ENCODE data around the gene RNASEL. TPM values are rescaled to one million over a fixed set of nuclear protein-coding genes. Genes with fewer than 3 reads are reported as not detected.

RNASEL gene
- total RNA-seq, 1 donor from 2014 or later = 3.6 TPM

DNA sequence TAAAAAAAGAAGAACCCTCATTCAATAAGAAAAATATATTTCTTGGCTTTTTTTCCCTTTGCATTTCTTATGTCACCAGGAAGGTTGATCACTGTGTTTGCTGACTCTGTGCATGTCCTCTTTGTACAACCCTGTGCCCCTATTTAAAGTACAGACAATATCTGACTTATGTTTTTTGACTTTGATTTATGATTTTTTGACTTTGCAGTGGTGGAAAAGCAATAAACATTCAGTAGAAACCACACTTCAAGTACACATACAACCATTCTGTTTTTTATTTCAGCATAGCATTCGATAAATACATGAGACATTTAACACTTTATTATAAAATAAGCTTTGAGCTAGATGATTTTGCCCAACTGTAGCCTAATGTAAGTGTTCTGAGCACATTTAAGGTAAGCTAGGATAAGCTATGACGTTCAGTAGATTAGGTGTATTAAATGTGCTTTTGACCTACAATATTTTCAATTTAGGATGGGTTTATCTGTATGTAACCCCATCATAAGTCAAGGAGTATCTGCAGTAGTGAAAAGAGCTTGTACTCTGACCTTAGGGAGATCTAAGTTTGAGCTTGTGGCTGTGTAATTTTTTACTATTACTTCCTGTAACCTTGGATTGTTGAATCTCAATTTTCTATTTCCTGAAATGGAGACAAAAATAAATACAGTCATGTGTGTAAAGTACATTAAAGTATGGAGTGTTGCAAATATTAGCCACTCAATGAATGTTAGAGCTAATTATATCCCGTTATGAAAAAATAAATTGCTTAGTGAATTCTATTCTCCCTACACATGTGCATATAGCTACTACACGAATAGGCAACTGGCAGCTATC, 1.2 kb downstream of the RNASEL start:
- no peaks in the 10 kb centered on the region for H3K9me3 Mint-ChIP-seq
- peaks cover 11% of the 10 kb centered on the region for H3K36me3 Mint-ChIP-seq (ENCODE audit: low read depth)
- no peak for DNase-seq (ENCODE audit: low spot score)
- intact Hi-C loops (cut with micrococcal nuclease) = no loop called here
- H3K4me3 Mint-ChIP-seq (ENCODE audit: low read depth) = peak overlapping the region; percentile 92
- peak overlapping the region; percentile 97 for H3K27ac Mint-ChIP-seq
- H3K4me1 Mint-ChIP-seq (ENCODE audit: low read depth) = peaks cover 30% of the 10 kb centered on the region
- no peaks in the 10 kb centered on the region for H3K27me3 Mint-ChIP-seq (ENCODE audit: low read depth)

DNA sequence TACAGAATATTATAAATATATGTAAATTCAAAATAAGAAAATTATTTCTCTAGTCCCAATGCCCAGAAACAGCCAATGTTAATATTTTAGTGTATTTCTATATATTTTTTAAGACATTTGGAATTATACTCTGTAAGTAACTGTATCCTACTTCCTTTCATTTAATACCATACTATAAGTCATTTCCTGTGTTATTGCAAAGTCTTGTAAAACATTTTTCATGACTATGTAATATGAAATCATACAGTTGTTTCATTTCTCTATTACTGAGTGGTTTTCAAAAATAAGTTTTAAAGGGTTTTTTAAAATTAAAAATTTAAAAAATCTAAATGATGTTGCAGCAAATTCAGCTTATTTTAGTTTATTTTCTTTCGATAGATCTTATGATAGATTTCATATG, 2.0 kb downstream of the RNASEL start:
- no peak overlapping the region for H3K27ac Mint-ChIP-seq
- peaks cover 15% of the 10 kb centered on the region for H3K36me3 Mint-ChIP-seq (ENCODE audit: low read depth)
- H3K27me3 Mint-ChIP-seq (ENCODE audit: low read depth) = no peaks in the 10 kb centered on the region
- no peak for DNase-seq (ENCODE audit: low spot score)
- H3K9me3 Mint-ChIP-seq = no peaks in the 10 kb centered on the region
- peaks cover 30% of the 10 kb centered on the region for H3K4me1 Mint-ChIP-seq (ENCODE audit: low read depth)
- intact Hi-C loops (cut with micrococcal nuclease) = no loop called here
- no peak overlapping the region for H3K4me3 Mint-ChIP-seq (ENCODE audit: low read depth)

DNA sequence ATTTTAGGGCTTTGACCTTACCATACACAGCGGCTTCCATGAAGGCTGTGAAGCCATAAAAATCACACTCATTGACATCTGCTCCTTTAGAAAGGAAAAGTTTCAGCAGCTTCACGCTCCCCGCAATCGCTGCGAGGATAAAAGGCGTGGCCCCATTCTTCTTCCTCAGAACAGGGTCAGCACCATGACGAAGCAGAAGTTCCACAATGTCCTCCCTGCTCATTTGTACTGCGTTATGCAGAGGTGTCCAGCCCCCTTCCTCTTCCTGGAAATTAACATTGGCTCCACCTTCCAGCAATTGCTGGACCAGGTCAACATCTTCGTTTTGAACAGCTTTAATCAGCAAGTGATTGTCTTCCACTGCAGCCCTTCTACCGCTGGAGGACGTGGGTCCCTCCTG, 2.7 kb downstream of the RNASEL start:
- H3K27ac Mint-ChIP-seq = no peak overlapping the region
- no peak overlapping the region for H3K4me3 Mint-ChIP-seq (ENCODE audit: low read depth)
- intact Hi-C loops (cut with micrococcal nuclease) = no loop called here
- no peaks in the 10 kb centered on the region for H3K27me3 Mint-ChIP-seq (ENCODE audit: low read depth)
- H3K9me3 Mint-ChIP-seq = no peaks in the 10 kb centered on the region
- peaks cover 20% of the 10 kb centered on the region for H3K36me3 Mint-ChIP-seq (ENCODE audit: low read depth)
- no peak for DNase-seq (ENCODE audit: low spot score)
- H3K4me1 Mint-ChIP-seq (ENCODE audit: low read depth) = peaks cover 30% of the 10 kb centered on the region

DNA sequence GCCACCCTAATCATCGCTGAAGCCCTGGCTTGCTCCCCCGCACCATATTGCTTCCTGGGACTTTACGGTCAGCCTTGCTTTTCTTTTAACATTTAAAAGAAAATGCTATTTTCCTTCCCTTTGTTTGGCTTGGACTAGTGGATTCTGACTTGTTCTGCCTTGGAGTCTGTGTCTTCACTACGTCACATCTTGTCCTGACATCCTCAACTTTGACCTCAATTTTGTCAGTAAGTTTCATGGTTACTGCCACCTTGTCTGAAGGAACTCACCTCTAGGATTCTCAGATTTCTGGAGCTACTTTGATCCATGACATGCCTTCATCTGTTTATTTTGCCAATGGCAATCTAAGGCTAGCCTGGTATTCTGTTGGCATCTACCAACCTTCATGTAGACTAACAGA, 4.3 kb downstream of the RNASEL start:
- intact Hi-C loops (cut with micrococcal nuclease) = no loop called here
- Mint-ChIP-seq H3K36me3 (ENCODE audit: low read depth) (peaks cover 34% of the 10 kb centered on the region), H3K4me3 (ENCODE audit: low read depth) (no peak overlapping the region), H3K27ac (no peak overlapping the region), H3K27me3 (ENCODE audit: low read depth) (no peaks in the 10 kb centered on the region), H3K9me3 (no peaks in the 10 kb centered on the region), H3K4me1 (ENCODE audit: low read depth) (peaks cover 26% of the 10 kb centered on the region)
- DNase-seq (ENCODE audit: low spot score) = no peak

DNA sequence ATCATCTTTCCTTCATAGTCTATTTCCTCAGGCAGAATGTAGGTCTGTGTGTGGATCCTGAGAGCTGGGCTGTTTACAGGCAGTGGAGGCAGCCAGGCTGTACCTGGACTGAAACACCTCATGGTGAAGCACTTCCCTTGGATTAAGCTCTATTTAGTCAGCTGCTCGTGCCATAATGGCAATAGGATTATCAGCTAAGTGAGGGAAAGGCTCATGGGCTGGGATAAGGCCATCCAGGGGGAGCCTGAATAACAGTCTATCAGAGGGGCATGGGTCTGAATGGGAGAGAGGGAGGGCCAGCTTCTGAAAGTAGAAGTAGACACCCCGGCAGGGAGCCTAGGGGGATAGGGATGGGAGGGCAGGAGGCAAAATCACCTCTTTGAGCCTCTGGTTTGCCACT, 8.3 kb downstream of the RNASEL start:
- intact Hi-C loops (cut with micrococcal nuclease) = no loop called here
- no peak for DNase-seq (ENCODE audit: low spot score)
- Mint-ChIP-seq H3K4me1 (ENCODE audit: low read depth) (peaks cover 11% of the 10 kb centered on the region), H3K4me3 (ENCODE audit: low read depth) (no peak overlapping the region), H3K36me3 (ENCODE audit: low read depth) (peaks cover 43% of the 10 kb centered on the region), H3K27me3 (ENCODE audit: low read depth) (no peaks in the 10 kb centered on the region), H3K9me3 (no peaks in the 10 kb centered on the region), H3K27ac (no peak overlapping the region)

DNA sequence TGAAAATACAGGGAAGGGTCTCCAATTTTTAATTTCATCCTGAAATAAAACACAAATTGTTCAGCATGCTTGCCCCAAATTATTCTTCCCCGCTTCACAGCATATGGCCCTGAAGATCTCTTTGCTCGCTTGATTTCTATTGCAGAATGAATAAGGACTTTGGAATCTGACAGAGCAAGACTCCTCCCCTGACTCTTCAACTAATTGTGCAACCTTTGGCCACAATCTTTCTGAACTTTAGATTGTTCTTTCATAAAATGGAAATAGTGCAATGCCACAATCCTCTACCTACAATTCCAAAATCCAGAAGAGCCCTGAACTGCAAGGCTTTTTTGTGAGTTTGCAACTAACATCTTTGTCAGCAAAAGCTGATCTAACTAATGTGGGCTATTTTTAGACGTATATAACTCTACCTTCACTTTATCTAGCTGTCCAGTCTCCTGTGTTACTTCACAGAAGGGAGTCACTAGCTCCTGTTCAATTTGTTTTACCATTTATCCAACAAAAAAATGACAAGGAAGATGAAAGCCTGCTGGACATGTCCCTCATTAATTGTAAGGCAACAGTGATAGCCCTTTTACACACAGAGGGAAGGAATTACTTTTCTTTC, 13.4 kb downstream of the RNASEL start:
- H3K4me3 Mint-ChIP-seq (ENCODE audit: low read depth) = no peak overlapping the region
- H3K27ac Mint-ChIP-seq = no peak overlapping the region
- no peaks in the 10 kb centered on the region for H3K27me3 Mint-ChIP-seq (ENCODE audit: low read depth)
- H3K9me3 Mint-ChIP-seq = no peaks in the 10 kb centered on the region
- peaks cover 29% of the 10 kb centered on the region for H3K36me3 Mint-ChIP-seq (ENCODE audit: low read depth)
- H3K4me1 Mint-ChIP-seq (ENCODE audit: low read depth) = no peaks in the 10 kb centered on the region
- no peak for DNase-seq (ENCODE audit: low spot score)
- intact Hi-C loops (cut with micrococcal nuclease) = no loop called here

DNA sequence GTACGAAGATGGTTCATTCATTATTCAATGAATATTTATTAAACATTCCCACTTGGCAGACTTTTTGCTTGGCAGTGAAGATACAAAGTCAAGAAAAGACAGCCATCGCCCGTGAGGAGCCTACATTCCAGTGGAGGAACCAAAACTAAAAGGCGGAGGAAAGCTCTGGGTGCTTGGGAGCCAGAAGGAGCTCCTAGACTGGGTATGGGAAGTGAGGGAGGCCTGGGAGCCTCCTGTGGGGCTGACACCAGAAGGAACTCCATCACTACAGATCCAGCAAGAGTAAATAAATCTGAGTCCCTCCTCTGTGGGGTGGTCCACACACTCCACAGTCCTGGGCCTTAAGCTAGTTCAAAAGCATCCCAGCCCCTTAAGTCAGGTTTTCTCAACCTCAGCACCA, 14.9 kb downstream of the RNASEL start:
- Mint-ChIP-seq H3K4me3 (ENCODE audit: low read depth) (no peak overlapping the region), H3K9me3 (no peaks in the 10 kb centered on the region), H3K27ac (no peak overlapping the region), H3K4me1 (ENCODE audit: low read depth) (no peaks in the 10 kb centered on the region), H3K36me3 (ENCODE audit: low read depth) (peaks cover 15% of the 10 kb centered on the region), H3K27me3 (ENCODE audit: low read depth) (no peaks in the 10 kb centered on the region)
- DNase-seq (ENCODE audit: low spot score) = no peak
- intact Hi-C loops (cut with micrococcal nuclease) = no loop called here

DNA sequence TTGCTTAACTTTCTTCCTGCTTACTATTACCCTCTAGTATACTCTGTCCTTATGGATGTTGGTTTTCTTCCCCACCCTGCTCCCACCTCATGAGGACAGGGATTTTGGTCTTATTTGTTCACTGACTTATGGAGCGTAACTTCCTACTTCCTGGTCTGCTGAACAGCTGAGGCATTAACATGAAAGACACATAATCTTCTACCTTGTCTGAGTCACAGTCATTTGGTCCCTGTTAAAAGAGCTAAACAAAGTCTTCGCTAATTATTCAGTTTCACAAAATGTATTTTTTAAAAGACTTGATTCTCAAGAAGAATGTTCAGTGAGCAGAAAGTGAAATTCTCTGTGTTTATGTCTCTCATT, 18.5 kb downstream of the RNASEL start:
- H3K4me3 Mint-ChIP-seq (ENCODE audit: low read depth) = no peak overlapping the region
- no peaks in the 10 kb centered on the region for H3K9me3 Mint-ChIP-seq
- peaks cover 2% of the 10 kb centered on the region for H3K27me3 Mint-ChIP-seq (ENCODE audit: low read depth)
- H3K4me1 Mint-ChIP-seq (ENCODE audit: low read depth) = no peaks in the 10 kb centered on the region
- peaks cover 3% of the 10 kb centered on the region for H3K36me3 Mint-ChIP-seq (ENCODE audit: low read depth)
- no peak for DNase-seq (ENCODE audit: low spot score)
- intact Hi-C loops (cut with micrococcal nuclease) = no loop called here
- no peak overlapping the region for H3K27ac Mint-ChIP-seq

DNA sequence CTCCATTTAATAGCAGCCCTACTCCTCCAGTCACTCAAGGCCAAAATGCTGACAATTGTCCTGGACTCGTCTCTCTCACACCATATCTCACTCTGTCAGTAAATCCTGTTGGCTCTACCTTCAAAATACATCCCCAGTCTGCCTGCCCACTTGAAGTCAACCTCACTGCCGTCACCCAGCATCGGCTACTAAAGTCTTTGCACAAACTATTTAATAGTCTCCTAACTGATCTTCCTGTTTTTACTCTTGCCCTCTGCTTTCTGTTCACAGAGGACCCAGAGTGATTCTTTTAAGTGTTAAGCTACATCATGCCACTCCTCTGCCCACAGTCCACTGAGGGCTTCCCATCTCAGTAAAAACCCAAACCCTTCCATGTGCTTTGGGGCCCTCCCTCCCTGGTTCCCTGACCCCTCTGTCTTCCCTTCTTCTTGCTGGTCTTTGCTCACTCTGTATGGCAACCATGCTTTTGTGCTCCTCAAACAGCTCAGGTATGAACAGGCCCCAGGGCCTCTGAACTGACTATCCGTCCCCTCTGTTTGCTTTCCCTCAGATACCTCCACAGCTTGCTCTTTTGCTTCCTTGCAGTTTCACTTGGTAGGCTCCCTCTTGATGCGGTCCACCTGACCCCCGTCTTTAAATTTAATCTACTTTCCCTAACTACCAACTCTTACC, 19.0 kb downstream of the RNASEL start:
- Mint-ChIP-seq H3K9me3 (no peaks in the 10 kb centered on the region), H3K27ac (no peak overlapping the region), H3K36me3 (ENCODE audit: low read depth) (no peaks in the 10 kb centered on the region), H3K4me1 (ENCODE audit: low read depth) (no peaks in the 10 kb centered on the region), H3K27me3 (ENCODE audit: low read depth) (peaks cover 6% of the 10 kb centered on the region), H3K4me3 (ENCODE audit: low read depth) (no peak overlapping the region)
- no peak for DNase-seq (ENCODE audit: low spot score)
- intact Hi-C loops (cut with micrococcal nuclease) = no loop called here

DNA sequence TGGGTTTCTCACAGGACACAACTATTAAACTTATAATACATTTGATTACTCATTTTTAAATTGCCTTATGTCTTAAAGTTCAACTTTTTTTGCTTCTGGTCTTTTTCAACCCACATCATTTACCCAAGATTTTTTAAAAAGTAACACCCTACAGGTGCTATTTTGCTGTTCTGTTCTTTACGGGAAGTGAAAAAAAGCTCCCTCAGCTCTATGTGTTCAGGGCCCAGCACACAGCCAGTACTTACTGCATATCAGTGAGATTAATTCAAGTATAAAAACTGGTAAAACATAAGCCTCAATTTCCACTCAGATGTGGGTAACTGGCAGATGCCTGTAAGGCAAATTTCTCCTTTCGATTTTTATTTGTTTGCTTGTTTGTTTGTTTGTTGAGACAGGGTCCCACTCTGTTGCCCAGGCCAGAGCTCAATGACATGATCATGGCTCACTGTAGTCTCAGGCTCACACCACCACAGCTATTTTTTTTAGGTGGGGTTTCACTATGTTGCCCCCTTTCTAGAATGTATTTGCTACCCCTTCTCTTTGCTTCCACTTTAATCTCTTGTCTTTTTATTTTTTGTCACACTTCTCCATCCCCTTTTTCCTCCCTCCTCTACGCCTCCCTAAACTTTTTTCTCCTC, 20.3 kb downstream of the RNASEL start:
- Mint-ChIP-seq H3K4me1 (ENCODE audit: low read depth) (no peaks in the 10 kb centered on the region), H3K4me3 (ENCODE audit: low read depth) (no peak overlapping the region), H3K9me3 (no peaks in the 10 kb centered on the region), H3K36me3 (ENCODE audit: low read depth) (no peaks in the 10 kb centered on the region), H3K27me3 (ENCODE audit: low read depth) (peaks cover 6% of the 10 kb centered on the region), H3K27ac (no peak overlapping the region)
- no peak for DNase-seq (ENCODE audit: low spot score)
- intact Hi-C loops (cut with micrococcal nuclease) = no loop called here

DNA sequence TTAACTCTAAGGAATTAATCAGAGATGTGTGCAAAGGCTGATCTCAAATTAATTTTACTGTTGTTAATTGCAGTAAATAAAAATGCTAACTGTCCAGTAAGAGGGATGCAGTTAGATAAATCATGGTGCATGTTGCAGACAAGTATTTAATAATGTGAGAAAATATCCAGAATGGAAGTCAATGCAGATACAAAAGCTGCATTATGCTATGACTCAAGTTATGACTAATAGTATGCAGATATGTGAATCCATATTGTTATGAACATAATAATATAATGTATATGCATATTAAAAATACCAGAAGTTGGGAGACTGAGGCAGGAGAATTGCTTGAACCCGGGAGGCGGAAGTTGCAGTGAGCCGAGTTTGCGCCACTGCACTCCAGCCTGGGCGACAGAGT, 21.4 kb downstream of the RNASEL start:
- Mint-ChIP-seq H3K4me3 (ENCODE audit: low read depth) (no peak overlapping the region), H3K9me3 (no peaks in the 10 kb centered on the region), H3K27ac (no peak overlapping the region), H3K27me3 (ENCODE audit: low read depth) (peaks cover 6% of the 10 kb centered on the region), H3K4me1 (ENCODE audit: low read depth) (no peaks in the 10 kb centered on the region), H3K36me3 (ENCODE audit: low read depth) (no peaks in the 10 kb centered on the region)
- intact Hi-C loops (cut with micrococcal nuclease) = no loop called here
- no peak for DNase-seq (ENCODE audit: low spot score)

DNA sequence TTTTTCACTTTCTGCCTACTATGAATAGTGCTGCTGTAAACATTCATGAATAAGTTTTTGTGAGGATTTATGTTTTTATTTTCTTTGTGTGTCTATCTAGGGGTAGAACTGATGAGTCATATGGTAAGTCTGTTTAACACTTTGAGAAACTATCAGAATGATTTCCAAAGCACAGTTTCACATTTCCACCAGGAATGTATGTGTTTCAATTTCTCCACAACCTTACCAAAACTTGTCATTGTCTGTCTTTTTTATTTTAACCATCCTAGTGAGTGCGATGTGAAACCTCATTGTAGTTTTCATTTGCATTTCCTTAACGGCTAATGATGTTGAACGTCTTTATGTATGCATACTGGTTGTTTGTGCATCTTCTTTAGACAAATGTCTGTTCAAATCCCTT, 23.5 kb downstream of the RNASEL start:
- Mint-ChIP-seq H3K36me3 (ENCODE audit: low read depth) (no peaks in the 10 kb centered on the region), H3K27ac (no peak overlapping the region)
- intact Hi-C loops (cut with micrococcal nuclease) = no loop called here

More for the DNA sequence above, 23.5 kb downstream of the RNASEL start:
- no peaks in the 10 kb centered on the region for H3K9me3 Mint-ChIP-seq
- H3K27me3 Mint-ChIP-seq (ENCODE audit: low read depth) = peaks cover 9% of the 10 kb centered on the region
- DNase-seq (ENCODE audit: low spot score) = no peak
- no peak overlapping the region for H3K4me3 Mint-ChIP-seq (ENCODE audit: low read depth)
- peaks cover 2% of the 10 kb centered on the region for H3K4me1 Mint-ChIP-seq (ENCODE audit: low read depth)

All from activated T-helper 2 cell treated with anti-CD3 and anti-CD28 coated beads, Interferon-gamma antibody, Interleukin-2, Interleukin-4, amounts not matched to agents 10 μg/mL and 5 μg/mL and 100 μg/mL, durations not matched to agents 14 hours and 24 hours and 36 hours (primary cell).